GM18873 (cell line): ENCODE measurements around the gene RAB7A.

Experiments used
- ATAC-seq: cut with Tn5 transposase; IDR thresholded peaks from one replicate; pipeline ENCODE4 v1.9.1; 2021; ENCODE audit warnings: mild to moderate bottlenecking, moderate library complexity, moderate number of reproducible peaks; ENCODE audit not compliant: unreplicated experiment, low FRiP score

The RAB7A gene

DNA sequence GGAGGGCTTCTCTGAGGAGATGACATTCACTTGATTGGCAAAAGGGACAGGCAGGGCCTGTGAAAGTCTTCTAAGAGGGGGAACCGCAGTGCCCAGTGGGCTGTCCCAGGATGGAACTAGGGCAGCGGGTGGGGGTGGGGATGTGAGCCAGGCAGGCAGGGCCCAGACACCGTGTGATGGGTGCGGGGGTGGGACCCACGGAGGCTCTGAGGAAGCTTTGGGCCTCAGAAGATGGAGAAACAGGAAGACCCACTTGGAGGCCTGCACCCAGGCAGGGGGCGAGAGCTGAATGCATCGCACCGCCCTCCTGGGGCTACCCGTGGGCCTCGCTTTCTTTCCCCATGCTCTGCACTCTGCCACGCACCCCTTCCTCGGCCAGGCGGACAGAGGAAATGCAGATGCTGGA lies 120.5 kb downstream of the RAB7A start:
- no peak for ATAC-seq

DNA sequence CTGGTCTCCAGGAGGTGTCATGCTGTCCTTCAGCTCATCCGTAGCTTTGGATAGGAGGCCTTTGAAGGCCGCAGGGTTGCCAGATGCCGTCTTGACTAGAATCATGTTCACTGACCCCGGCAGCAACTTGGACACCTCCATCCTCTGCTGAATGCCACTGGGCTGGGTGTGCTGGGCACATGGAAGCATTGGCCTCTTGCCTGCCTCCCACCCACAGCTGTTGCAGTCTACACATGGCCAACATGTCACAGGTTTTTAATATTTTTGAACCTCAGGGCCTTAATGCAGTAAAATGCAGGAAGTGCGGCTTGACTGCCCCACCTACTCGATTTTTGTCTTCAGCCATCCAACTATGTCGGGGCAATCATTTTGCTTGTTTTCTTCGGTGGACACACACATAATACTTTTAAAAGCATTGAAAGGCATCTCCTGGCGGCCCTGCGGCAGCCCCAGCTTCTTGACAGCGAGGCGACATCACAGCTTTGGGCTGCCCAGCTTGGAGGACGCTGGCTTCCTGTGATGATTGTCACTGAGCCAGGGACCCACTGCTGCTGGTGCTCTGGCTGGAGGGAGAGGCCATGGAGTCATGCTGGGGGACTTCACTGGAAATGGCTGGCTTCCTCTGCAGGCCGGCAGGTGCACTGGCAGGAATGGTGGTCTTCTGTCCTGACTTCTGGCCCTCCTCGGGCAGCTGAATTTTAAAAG lies 121.8 kb downstream of the RAB7A start:
- ATAC-seq, result no peak

DNA sequence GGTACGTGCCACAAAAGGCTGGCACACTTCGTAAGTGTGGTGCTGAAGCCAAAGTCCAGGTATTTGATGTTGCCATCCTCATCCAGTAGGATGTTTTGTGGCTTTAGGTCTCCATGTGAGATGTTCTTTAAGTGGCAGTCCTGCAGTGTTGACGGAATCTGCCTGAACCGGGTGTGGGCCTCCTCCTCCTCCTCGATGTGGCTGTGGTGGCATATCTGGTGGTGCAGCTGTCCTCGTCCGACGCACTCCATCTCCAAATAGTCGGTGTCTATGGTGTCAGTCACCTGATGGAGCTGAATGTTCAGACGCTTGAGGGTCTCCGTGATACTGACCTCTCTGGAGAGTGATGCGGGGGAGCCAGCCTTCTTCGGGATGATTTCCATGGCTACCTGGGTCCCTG lies 123.0 kb downstream of the RAB7A start:
- ATAC-seq, result no peak

DNA sequence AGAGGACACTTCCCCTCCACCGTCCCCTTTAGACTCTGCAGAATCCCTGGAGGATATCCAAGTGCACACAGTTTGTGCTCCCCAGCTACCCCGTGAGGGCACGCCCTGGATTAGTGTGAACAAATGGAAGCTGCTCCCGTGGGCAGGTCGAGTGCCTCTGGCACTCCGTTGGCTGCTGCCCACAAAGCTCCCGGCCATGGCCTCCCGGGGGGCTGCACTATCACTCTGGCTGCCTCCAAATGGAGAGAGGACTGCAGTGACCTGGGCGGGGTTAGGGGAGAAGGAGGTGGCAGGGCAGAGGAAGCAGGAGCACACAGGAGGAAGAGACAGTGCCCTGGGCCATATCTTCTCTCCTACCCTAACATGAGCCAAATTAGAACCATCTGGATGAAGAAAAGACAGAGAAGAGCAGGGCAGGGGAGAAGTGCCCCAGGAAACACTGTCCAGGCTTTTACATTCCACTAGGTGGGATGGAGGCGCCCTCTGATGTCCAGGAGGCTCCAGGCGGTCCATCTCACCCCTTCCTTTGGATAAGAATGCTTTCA lies 124.0 kb downstream of the RAB7A start:
- no peak for ATAC-seq

DNA sequence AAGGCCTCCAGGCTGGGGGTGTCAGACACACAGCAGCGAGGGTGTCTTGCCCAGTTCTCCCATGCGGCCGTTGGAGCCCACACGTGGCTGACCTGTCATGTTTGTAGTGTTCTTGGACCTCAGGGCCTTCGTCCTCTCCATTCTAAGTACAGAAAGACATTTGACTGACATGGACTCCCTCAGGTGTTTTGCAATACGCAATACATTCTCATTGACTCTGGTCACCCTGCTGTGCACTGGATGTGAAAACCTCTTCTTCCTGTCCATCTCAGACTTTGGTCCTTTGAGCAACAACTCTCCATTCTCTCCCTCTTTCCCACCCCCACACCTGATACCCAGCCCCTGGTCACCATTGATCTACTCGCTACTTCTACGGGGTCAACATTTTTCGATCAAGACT lies 124.6 kb downstream of the RAB7A start:
- ATAC-seq, result no peak

DNA sequence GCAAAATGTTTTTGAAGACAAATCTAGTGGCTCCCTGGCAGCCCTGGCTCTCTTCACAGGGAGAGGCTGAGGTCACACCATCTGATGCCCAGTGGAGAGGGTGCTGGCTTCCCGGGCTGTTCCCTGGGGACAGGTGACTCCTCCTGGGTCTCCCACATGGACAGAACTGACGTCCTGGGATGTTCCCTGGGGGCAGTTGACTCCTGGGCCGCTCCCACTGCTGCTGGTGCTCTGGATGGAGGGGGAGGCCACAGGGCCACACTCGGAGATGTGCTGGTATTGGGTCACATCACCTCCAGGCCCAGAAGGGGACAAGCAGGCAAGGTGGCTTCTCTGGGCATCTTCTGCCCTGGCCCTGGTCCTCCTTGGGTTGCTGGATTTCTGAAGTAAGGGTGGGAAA lies 125.6 kb downstream of the RAB7A start:
- no peak for ATAC-seq

DNA sequence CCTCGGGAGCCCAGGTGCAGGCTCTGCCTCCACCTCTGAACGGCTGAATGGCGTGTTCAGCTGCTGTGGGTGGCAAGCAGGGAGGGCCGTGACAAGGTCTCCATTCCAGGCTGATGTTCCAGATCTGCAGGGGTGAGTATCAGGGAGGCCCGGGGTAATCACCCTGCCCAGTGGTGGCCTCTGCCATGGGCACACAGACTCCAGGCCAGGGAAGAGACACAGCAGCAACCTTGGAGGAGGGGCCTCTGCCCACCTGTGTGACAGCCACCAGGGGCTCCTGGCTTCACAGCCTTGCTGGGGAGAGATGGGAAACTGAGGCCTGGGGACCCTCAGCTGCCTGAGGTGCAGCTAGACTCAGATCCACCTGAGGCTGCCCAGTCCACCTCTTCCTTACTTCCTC lies 127.8 kb downstream of the RAB7A start:
- no peak for ATAC-seq

DNA sequence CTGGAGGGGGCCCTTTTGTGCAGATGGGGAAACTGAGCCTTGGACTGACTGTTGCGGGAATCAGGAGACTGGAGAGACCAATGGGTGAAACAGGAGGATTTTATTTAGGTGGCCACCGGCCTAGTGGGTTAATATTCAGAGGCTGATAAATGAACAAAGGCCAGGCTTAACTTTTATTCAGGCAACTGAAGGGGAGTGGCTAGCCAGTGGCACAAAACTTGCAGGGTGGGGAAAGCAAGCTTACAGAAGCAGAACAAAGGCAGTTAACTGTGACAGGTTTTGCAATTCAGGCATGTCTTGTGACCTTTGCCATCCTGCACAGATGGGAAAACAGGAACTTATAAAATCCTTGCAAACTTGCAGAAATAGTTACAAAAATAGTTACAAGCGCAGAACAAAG lies 128.5 kb downstream of the RAB7A start:
- ATAC-seq, result no peak

DNA sequence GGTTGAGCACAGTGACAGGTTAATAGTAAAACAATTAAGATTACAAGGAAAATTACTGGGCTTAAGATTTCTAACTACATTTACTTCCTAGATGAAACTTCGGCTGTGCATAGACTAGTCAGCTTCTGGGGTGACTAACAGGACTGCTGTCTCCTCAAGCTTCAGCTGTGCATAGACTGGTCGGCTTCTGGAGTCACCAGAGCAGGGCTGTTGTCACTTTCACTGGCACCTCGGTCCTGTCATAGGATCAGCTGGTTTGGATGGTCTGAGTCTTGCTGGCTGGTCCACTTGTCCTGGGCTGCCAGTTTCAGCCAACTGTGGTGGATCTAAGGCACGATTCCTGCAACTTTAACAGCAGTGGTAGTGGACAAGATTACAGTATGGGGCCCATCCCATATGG lies 129.6 kb downstream of the RAB7A start:
- ATAC-seq, result no peak

DNA sequence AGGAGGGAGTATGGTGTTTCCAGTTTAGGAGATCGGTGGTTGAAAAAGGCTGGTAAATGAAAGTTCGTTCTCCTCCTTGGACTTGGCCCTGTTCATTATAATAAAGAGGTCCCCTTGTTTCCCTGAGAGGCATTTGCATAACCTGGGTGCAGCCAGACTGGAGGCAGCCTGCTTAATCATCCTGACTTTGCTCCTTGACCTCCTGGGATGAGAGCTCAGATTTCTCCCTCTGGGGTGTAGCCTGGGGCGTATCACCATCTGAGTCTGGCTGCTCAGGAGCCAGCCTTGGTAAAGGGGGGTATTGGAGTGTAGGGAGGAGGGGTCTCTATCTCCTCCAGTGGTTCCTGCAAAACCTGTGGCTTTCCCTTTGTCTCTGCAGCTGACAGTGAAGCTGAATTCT lies 132.2 kb downstream of the RAB7A start:
- ATAC-seq, result no peak

DNA sequence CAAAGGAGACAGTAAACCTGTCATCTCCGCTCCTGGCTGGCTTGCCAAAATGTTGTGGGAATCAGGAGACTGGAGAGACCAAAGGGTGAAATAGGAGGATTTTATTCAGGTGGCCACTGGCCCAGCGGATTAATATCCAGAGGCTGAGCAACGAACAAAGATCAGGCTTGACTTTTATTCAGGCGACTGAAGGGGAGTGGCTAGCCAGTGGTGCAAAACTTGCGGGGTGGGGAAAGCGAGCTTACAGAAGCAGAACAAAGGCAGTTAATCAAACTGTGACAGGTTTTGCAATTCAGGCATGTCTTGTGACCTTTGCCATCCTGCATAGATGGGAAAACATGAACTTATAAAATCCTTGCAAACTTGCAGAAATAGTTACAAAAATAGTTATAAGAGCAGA lies 133.6 kb downstream of the RAB7A start:
- no peak for ATAC-seq

DNA sequence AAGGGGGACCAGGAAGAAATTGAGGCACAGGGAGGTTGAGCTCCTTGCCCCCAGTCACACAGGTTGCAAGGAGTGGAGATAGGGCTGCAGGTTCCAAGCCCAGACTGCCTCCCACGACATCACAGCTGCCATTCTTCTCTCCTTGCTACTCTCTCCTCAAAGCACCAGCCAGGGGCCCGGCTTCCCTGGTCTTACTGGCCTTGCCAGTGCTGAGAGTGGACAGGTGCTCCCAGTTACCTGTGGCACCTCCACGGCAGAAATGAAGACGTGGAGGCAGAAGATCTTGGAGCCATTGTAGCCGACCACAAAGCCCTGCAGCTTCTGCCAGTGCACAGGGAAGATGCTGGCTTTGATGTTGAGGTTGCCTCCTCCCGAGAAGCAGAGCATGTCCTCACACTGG lies 135.5 kb downstream of the RAB7A start:
- no peak for ATAC-seq

DNA sequence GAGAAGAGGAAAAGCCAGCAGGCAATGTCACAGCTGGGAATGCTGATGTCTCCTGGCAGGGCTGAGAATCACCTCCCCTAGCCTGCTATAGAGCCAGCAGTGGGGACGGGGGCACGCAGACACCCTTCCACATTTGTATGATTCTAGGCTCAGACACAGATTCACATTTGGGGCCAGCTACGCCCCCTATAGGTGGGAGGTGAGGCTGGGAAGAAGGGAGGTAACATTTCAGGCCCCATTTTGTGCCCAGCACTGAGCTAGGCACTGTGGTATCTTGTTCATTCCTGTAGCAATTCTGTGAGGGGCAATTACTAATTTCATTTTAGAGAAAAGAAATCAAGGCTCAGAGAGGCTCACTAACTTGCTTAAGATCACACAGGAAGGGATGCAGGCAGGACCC lies 137.6 kb downstream of the RAB7A start:
- no peak for ATAC-seq
